Measurements from ENCODE around the gene SMG6.

The SMG6 gene

GRCh38 chr17:2215616-2216364 lies 87.8 kb downstream of the SMG6 start:
- peaks cover 26% of the 10 kb centered on the region for H3K4me1 ChIP-seq (ENCODE audit: insufficient read depth, low read length)
- no peaks in the 10 kb centered on the region for H3K9me3 ChIP-seq (ENCODE audit: control insufficient read depth, insufficient read depth, low read length)
- no peaks in the 10 kb centered on the region for H3K36me3 ChIP-seq (ENCODE audit: insufficient read depth, low read length)
- no peak overlapping the region for H3K9ac ChIP-seq (ENCODE audit: low read depth, low read length)

- no peak overlapping the region for H3K9ac ChIP-seq (ENCODE audit: low read depth, low read length)
- no peaks in the 10 kb centered on the region for H3K9me3 ChIP-seq (ENCODE audit: control insufficient read depth, insufficient read depth, low read length)
- H3K36me3 ChIP-seq (ENCODE audit: insufficient read depth, low read length) = no peaks in the 10 kb centered on the region
- H3K4me1 ChIP-seq (ENCODE audit: insufficient read depth, low read length) = peaks cover 26% of the 10 kb centered on the region
These were observed 88.5 kb downstream of the SMG6 start for GRCh38 chr17:2214929-2215615.

GRCh38 chr17:2214047-2214928 lies 89.3 kb downstream of the SMG6 start:
- Histone ChIP-seq H3K9me3 (ENCODE audit: control insufficient read depth, insufficient read depth, low read length) (no peaks in the 10 kb centered on the region), H3K4me1 (ENCODE audit: insufficient read depth, low read length) (peaks cover 26% of the 10 kb centered on the region), H3K9ac (ENCODE audit: low read depth, low read length) (no peak overlapping the region), H3K36me3 (ENCODE audit: insufficient read depth, low read length) (no peaks in the 10 kb centered on the region)

DNA sequence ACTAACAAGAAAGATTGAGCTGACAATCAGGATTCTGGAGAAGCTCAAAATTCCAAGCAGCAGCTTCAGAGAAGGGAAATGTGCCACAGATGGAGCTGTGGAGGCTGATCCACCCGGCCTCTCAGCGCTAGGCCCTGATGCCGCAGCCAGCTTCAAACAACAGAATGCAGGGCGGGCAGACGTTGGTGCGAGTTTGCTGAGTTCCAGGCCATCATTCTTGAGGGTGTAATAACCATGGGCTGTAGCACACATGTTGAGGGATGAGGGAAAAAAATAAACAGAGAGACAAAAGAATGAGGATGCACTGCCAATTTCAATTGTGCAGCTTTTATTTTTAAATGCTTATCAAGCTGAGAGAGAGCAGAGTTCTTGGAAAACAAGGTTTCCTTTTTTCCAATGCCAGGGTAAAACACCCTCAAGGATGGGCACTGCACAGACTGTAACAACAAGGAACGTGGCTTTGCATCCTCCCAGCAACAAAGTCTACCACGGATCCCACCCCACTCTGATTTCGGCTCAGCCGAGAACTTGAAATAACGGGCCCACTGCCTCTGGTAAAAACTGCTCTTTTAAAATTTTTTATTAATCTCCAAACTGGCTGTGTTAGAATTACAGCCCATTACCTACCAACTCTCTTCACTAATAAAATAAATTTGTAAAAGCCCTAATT lies 90.2 kb downstream of the SMG6 start:
- peaks cover 27% of the 10 kb centered on the region for H3K4me1 ChIP-seq (ENCODE audit: insufficient read depth, low read length)

GRCh38 chr17:2212400-2212981 lies 91.1 kb downstream of the SMG6 start:
- Histone ChIP-seq H3K9me3 (ENCODE audit: control insufficient read depth, insufficient read depth, low read length) (no peaks in the 10 kb centered on the region), H3K4me1 (ENCODE audit: insufficient read depth, low read length) (peaks cover 32% of the 10 kb centered on the region), H3K9ac (ENCODE audit: low read depth, low read length) (no peak overlapping the region), H3K36me3 (ENCODE audit: insufficient read depth, low read length) (no peaks in the 10 kb centered on the region)

More for the DNA sequence above, 90.2 kb downstream of the SMG6 start:
- H3K9me3 ChIP-seq (ENCODE audit: control insufficient read depth, insufficient read depth, low read length) = no peaks in the 10 kb centered on the region
- H3K36me3 ChIP-seq (ENCODE audit: insufficient read depth, low read length) = no peaks in the 10 kb centered on the region
- no peak overlapping the region for H3K9ac ChIP-seq (ENCODE audit: low read depth, low read length)

GRCh38 chr17:2211661-2212399 lies 91.8 kb downstream of the SMG6 start:
- Histone ChIP-seq H3K4me1 (ENCODE audit: insufficient read depth, low read length) (peaks cover 32% of the 10 kb centered on the region), H3K9ac (ENCODE audit: low read depth, low read length) (no peak overlapping the region), H3K9me3 (ENCODE audit: control insufficient read depth, insufficient read depth, low read length) (no peaks in the 10 kb centered on the region), H3K36me3 (ENCODE audit: insufficient read depth, low read length) (no peaks in the 10 kb centered on the region)

GRCh38 chr17:2210726-2211125 lies 92.9 kb downstream of the SMG6 start:
- Histone ChIP-seq H3K36me3 (ENCODE audit: insufficient read depth, low read length) (no peaks in the 10 kb centered on the region), H3K4me1 (ENCODE audit: insufficient read depth, low read length) (peaks cover 24% of the 10 kb centered on the region), H3K9me3 (ENCODE audit: control insufficient read depth, insufficient read depth, low read length) (no peaks in the 10 kb centered on the region), H3K9ac (ENCODE audit: low read depth, low read length) (no peak overlapping the region)

GRCh38 chr17:2207815-2208515 lies 95.6 kb downstream of the SMG6 start:
- Histone ChIP-seq H3K9me3 (ENCODE audit: control insufficient read depth, insufficient read depth, low read length) (no peaks in the 10 kb centered on the region), H3K4me1 (ENCODE audit: insufficient read depth, low read length) (peaks cover 6% of the 10 kb centered on the region; the same call in 1 of the 2 replicates), H3K9ac (ENCODE audit: low read depth, low read length) (no peak overlapping the region), H3K36me3 (ENCODE audit: insufficient read depth, low read length) (no peaks in the 10 kb centered on the region)

- H3K9me3 ChIP-seq (ENCODE audit: control insufficient read depth, insufficient read depth, low read length) = no peaks in the 10 kb centered on the region
- H3K9ac ChIP-seq (ENCODE audit: low read depth, low read length) = no peak overlapping the region
- peaks cover 6% of the 10 kb centered on the region; the same call in 1 of the 2 replicates for H3K4me1 ChIP-seq (ENCODE audit: insufficient read depth, low read length)
- no peaks in the 10 kb centered on the region for H3K36me3 ChIP-seq (ENCODE audit: insufficient read depth, low read length)
These were observed 99.2 kb downstream of the SMG6 start for GRCh38 chr17:2204393-2204792.

GRCh38 chr17:2203818-2204217 lies 99.8 kb downstream of the SMG6 start:
- Histone ChIP-seq H3K4me1 (ENCODE audit: insufficient read depth, low read length) (peaks cover 6% of the 10 kb centered on the region; the same call in 1 of the 2 replicates), H3K9me3 (ENCODE audit: control insufficient read depth, insufficient read depth, low read length) (no peaks in the 10 kb centered on the region), H3K9ac (ENCODE audit: low read depth, low read length) (no peak overlapping the region), H3K36me3 (ENCODE audit: insufficient read depth, low read length) (no peaks in the 10 kb centered on the region)

DNA sequence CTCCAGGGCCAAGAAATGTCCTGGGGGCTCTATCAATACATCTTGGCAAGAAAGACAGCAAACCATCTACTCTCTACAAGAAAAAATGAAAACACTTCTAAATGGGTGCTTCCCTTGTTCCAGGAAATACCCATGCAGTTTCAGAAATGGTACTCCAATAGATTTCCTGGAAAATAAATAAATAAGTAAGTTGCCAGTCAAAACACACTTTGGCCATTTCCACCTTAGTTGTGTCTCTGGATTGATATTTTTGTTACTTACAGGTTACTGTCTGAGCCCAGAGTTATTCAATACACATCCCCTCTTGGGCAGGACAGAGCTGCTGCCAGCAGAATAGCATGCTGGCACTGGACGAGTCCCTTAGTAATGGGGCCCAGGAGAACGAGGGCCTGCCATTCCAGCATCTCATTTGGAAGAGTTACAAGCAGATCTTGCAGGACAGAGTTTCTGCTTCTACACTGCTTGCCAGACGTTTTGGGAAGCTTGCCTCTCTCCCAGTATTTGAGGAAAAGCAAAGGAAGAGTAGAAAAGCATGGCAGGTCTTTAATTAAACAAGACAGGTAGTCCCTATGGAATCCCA lies 100.5 kb downstream of the SMG6 start:
- Histone ChIP-seq H3K36me3 (ENCODE audit: insufficient read depth, low read length) (no peaks in the 10 kb centered on the region), H3K4me1 (ENCODE audit: insufficient read depth, low read length) (peaks cover 2% of the 10 kb centered on the region; the same call in 1 of the 2 replicates), H3K9me3 (ENCODE audit: control insufficient read depth, insufficient read depth, low read length) (no peaks in the 10 kb centered on the region), H3K9ac (ENCODE audit: low read depth, low read length) (no peak overlapping the region)

GRCh38 chr17:2202302-2202995 lies 101.1 kb downstream of the SMG6 start:
- no peaks in the 10 kb centered on the region for H3K36me3 ChIP-seq (ENCODE audit: insufficient read depth, low read length)
- no peaks in the 10 kb centered on the region for H3K4me1 ChIP-seq (ENCODE audit: insufficient read depth, low read length)
- no peaks in the 10 kb centered on the region for H3K9me3 ChIP-seq (ENCODE audit: control insufficient read depth, insufficient read depth, low read length)
- H3K9ac ChIP-seq (ENCODE audit: low read depth, low read length) = no peak overlapping the region

Data from ES-I3 (cell line).